Liver (tissue), 9 donors: ENCODE results near the gene GRIA1. TPM values are rescaled to one million over a fixed set of nuclear protein-coding genes. Genes with fewer than 3 reads are reported as not detected.

ENCODE experiments used
- DNase-seq: peaks from one replicate; pipeline ENCODE4 v3.0.0-alpha.2; 2017; ENCODE audit warnings: low spot score
- H3K27ac ChIP-seq, 2 donors: one replicate each; pipeline ENCODE4 v1.7.0; 2013; ENCODE audit warnings: inconsistent platforms in 2 of 2, low read length in 2 of 2, control low read depth in 1 of 2, low read depth in 1 of 2, mild to moderate bottlenecking in 1 of 2
- H3K27me3 ChIP-seq, 4 donors: one replicate each; pipeline versions ENCODE4 v1.6.1 to v1.7.0; 2013; ENCODE audit warnings: low read length in 3 of 4, inconsistent platforms in 1 of 4, mild to moderate bottlenecking in 1 of 4, moderate library complexity in 1 of 4; ENCODE audit not compliant: control insufficient read depth in 4 of 4, insufficient read depth in 4 of 4
- H3K36me3 ChIP-seq, 4 donors: one replicate each; pipeline versions ENCODE4 v1.6.1 to v1.7.0; 2013; ENCODE audit warnings: low read length in 3 of 4, mild to moderate bottlenecking in 3 of 4, low read depth in 1 of 4, moderate library complexity in 1 of 4; ENCODE audit not compliant: control insufficient read depth in 4 of 4, insufficient read depth in 3 of 4
- H3K4me1 ChIP-seq, 4 donors: one replicate each; pipeline versions ENCODE4 v1.6.1 to v1.7.0; 2013; ENCODE audit warnings: low read length in 3 of 4, mild to moderate bottlenecking in 3 of 4, moderate library complexity in 1 of 4; ENCODE audit not compliant: control insufficient read depth in 4 of 4, insufficient read depth in 4 of 4
- H3K4me3 ChIP-seq, 3 donors: one replicate each; pipeline versions ENCODE4 v1.6.1 to v1.7.0; 2013; ENCODE audit warnings: low read length in 3 of 3, control low read depth in 1 of 3, low read depth in 1 of 3, mild to moderate bottlenecking in 1 of 3
- H3K9ac ChIP-seq, 2 donors: one replicate each; pipeline ENCODE4 v1.7.0; 2013; ENCODE audit warnings: low read length in 2 of 2, mild to moderate bottlenecking in 2 of 2, moderate library complexity in 2 of 2, control low read depth in 1 of 2, low read depth in 1 of 2
- H3K9me3 ChIP-seq, 4 donors: one replicate each; pipeline versions ENCODE4 v1.6.1 to v1.7.0; 2013; ENCODE audit warnings: low read length in 3 of 4; ENCODE audit not compliant: control insufficient read depth in 4 of 4
- EGR1 ChIP-seq, 2 donors: IDR thresholded peaks; 2 replicates each; pipeline ENCODE4 v1.6.1; 2016 to 2018; ENCODE audit warnings: antibody characterized with exemption in 2 of 2, low read depth in 2 of 2
- FOXA1 ChIP-seq: IDR thresholded peaks from 2 replicates; pipeline ENCODE4 v1.6.1; 2016; ENCODE audit warnings: antibody characterized with exemption
- FOXA2 ChIP-seq: IDR thresholded peaks from 2 replicates; pipeline ENCODE4 v1.6.1; 2016; ENCODE audit warnings: antibody characterized with exemption
- GABPA ChIP-seq, 2 donors: IDR thresholded peaks in 1 of 2; conservative IDR thresholded peaks in 1 of 2; 2 replicates each; pipeline ENCODE4 v1.6.1; 2016; ENCODE audit warnings: antibody characterized with exemption in 2 of 2, mild to moderate bottlenecking in 1 of 2, moderate library complexity in 1 of 2
- HNF4A ChIP-seq, 2 donors: conservative IDR thresholded peaks; 2 replicates each; pipeline ENCODE4 v1.6.1; 2016; ENCODE audit warnings: antibody characterized with exemption in 2 of 2, mild to moderate bottlenecking in 2 of 2
- HNF4G ChIP-seq: IDR thresholded peaks from 2 replicates; pipeline ENCODE4 v1.6.1; 2016; ENCODE audit warnings: antibody characterized with exemption
- JUND ChIP-seq, 2 donors: IDR thresholded peaks; 2 replicates each; pipeline ENCODE4 v1.6.1; 2016; ENCODE audit warnings: antibody characterized with exemption in 2 of 2
- NR2F2 ChIP-seq: IDR thresholded peaks from 2 replicates; pipeline ENCODE4 v1.6.1; 2016; ENCODE audit warnings: antibody characterized with exemption
- RAD21 ChIP-seq, 2 donors: IDR thresholded peaks; 2 replicates each; pipeline ENCODE4 v1.6.1; 2016; ENCODE audit warnings: antibody characterized with exemption in 2 of 2, mild to moderate bottlenecking in 2 of 2
- RXRA ChIP-seq, 2 donors: IDR thresholded peaks; 2 replicates each; pipeline ENCODE4 v1.6.1; 2017 to 2018; ENCODE audit warnings: antibody characterized with exemption in 2 of 2, mild to moderate bottlenecking in 1 of 2
- SP1 ChIP-seq: IDR thresholded peaks from 2 replicates; pipeline ENCODE4 v1.6.1; 2018; ENCODE audit warnings: antibody characterized with exemption, mild to moderate bottlenecking
- TAF1 ChIP-seq: conservative IDR thresholded peaks from 2 replicates; pipeline ENCODE4 v1.6.1; 2016; ENCODE audit warnings: antibody characterized with exemption, mild to moderate bottlenecking
- YY1 ChIP-seq: IDR thresholded peaks from 2 replicates; pipeline ENCODE4 v1.6.1; 2016; ENCODE audit warnings: antibody characterized with exemption, mild to moderate bottlenecking
- WGBS: extraction: QIAGEN DNeasy Blood & Tissue Kit; methylation state at CpG from one replicate; pipeline ENCODE4 v1.1.7; 2013; 5-methylcytosine and 5-hydroxymethylcytosine counted together
- polyA plus RNA-seq, 2 donors: library from polyadenylated mRNA; stranded (reverse) in 1 of 2; unstranded in 1 of 2; fragments of 200-250 nt in 1 of 2; fragments of >200 nt in 1 of 2; fragmentation: Nextera tagmentation in 1 of 2; extraction: Ambion mirVana in 1 of 2; gene quantifications; one replicate each; pipeline versions ENCODE4 v1.2.1 to v1.2.3, GENCODE V29; 2013 to 2015
- total RNA-seq, 2 donors: library from RNA; depleted of rRNA; stranded (reverse); fragments of >200 nt; gene quantifications; one replicate each; pipeline ENCODE4 v1.2.3, GENCODE V29; 2014
- TF ChIP-seq, protein P1 (sequence below): IDR thresholded peaks from 2 replicates; pipeline ENCODE4 v1.6.1; 2016; ENCODE audit warnings: antibody characterized with exemption
- TF ChIP-seq, protein P2 (sequence below): IDR thresholded peaks from 2 replicates; pipeline ENCODE4 v1.6.1; 2016; ENCODE audit warnings: antibody characterized with exemption
- TF ChIP-seq, protein P3 (sequence below): IDR thresholded peaks from 2 replicates; pipeline ENCODE4 v1.6.1; 2016; ENCODE audit warnings: antibody characterized with exemption, mild to moderate bottlenecking
- TF ChIP-seq, protein P4 (sequence below): IDR thresholded peaks from 2 replicates; pipeline ENCODE4 v1.6.1; 2016; ENCODE audit warnings: antibody characterized with exemption
- TF ChIP-seq, protein P5 (sequence below): fragments of 150-350 bp; IDR thresholded peaks from 2 replicates; pipeline ENCODE4 v1.5.1; 2017; ENCODE audit warnings: improper control_type of control experiment, low read depth, low read length; ENCODE audit not compliant: missing input control
- donor health status: healthy.
- donor health status: healthy.
- donor health status: healthy.
- donor health status: healthy.
- donor health status: healthy.

The GRIA1 gene
- total and polyA plus RNA-seq, 4 donors = 0.08 TPM; not detected in 3

DNA sequence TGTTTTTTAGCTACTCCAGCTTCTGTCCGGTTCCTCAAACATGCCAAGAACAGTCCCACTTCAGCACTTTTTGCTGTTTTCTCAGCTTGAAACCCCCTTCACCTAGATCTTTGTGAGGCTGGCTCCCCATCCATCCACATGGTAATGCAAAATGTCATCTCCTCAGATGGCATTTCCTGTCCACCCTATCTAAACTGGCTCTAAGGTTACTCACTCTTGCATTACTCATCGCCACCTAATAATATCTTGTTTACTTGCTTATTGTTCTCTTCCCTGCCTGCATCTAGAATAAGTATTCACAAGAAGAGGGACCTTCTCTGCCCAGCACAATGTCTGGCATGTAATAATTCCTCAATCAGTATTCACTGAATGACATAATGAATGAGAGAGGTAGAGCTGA, 328.2 kb downstream of the GRIA1 start:
- Histone ChIP-seq H3K4me1 (no peaks in the 10 kb centered on the region), H3K4me3 (no peak overlapping the region), H3K9ac (no peak overlapping the region), H3K27me3 (no peaks in the 10 kb centered on the region), H3K27ac (no peak overlapping the region), H3K36me3 (no peaks in the 10 kb centered on the region), H3K9me3 (no peaks in the 10 kb centered on the region)
- no peak for DNase-seq
- TF ChIP-seq, protein P1, sequence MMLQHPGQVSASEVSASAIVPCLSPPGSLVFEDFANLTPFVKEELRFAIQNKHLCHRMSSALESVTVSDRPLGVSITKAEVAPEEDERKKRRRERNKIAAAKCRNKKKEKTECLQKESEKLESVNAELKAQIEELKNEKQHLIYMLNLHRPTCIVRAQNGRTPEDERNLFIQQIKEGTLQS = no peak
- TF ChIP-seq, protein P2, sequence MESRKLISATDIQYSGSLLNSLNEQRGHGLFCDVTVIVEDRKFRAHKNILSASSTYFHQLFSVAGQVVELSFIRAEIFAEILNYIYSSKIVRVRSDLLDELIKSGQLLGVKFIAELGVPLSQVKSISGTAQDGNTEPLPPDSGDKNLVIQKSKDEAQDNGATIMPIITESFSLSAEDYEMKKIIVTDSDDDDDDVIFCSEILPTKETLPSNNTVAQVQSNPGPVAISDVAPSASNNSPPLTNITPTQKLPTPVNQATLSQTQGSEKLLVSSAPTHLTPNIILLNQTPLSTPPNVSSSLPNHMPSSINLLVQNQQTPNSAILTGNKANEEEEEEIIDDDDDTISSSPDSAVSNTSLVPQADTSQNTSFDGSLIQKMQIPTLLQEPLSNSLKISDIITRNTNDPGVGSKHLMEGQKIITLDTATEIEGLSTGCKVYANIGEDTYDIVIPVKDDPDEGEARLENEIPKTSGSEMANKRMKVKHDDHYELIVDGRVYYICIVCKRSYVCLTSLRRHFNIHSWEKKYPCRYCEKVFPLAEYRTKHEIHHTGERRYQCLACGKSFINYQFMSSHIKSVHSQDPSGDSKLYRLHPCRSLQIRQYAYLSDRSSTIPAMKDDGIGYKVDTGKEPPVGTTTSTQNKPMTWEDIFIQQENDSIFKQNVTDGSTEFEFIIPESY = no peak
- TF ChIP-seq YY1 (no peak), GABPA (IDR thresholded peaks at IDR 0.05 in 1 of 2, conservative IDR thresholded peaks at IDR 0.05 in 1 of 2) (no peak), TAF1 (no peak), RAD21 (IDR thresholded peaks at IDR 0.05) (no peak), EGR1 (IDR thresholded peaks at IDR 0.05; ENCODE audit: low read depth in 2 of 2) (no peak), NR2F2 (no peak), FOXA1 (no peak), HNF4G (no peak), SP1 (no peak), HNF4A (conservative IDR thresholded peaks at IDR 0.05) (no peak), RXRA (IDR thresholded peaks at IDR 0.05) (no peak), JUND (IDR thresholded peaks at IDR 0.05) (no peak), FOXA2 (no peak)
- TF ChIP-seq, protein P3, sequence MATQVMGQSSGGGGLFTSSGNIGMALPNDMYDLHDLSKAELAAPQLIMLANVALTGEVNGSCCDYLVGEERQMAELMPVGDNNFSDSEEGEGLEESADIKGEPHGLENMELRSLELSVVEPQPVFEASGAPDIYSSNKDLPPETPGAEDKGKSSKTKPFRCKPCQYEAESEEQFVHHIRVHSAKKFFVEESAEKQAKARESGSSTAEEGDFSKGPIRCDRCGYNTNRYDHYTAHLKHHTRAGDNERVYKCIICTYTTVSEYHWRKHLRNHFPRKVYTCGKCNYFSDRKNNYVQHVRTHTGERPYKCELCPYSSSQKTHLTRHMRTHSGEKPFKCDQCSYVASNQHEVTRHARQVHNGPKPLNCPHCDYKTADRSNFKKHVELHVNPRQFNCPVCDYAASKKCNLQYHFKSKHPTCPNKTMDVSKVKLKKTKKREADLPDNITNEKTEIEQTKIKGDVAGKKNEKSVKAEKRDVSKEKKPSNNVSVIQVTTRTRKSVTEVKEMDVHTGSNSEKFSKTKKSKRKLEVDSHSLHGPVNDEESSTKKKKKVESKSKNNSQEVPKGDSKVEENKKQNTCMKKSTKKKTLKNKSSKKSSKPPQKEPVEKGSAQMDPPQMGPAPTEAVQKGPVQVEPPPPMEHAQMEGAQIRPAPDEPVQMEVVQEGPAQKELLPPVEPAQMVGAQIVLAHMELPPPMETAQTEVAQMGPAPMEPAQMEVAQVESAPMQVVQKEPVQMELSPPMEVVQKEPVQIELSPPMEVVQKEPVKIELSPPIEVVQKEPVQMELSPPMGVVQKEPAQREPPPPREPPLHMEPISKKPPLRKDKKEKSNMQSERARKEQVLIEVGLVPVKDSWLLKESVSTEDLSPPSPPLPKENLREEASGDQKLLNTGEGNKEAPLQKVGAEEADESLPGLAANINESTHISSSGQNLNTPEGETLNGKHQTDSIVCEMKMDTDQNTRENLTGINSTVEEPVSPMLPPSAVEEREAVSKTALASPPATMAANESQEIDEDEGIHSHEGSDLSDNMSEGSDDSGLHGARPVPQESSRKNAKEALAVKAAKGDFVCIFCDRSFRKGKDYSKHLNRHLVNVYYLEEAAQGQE = no peak
- TF ChIP-seq, protein P4, sequence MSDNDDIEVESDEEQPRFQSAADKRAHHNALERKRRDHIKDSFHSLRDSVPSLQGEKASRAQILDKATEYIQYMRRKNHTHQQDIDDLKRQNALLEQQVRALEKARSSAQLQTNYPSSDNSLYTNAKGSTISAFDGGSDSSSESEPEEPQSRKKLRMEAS = no peak
- TF ChIP-seq, protein P5, sequence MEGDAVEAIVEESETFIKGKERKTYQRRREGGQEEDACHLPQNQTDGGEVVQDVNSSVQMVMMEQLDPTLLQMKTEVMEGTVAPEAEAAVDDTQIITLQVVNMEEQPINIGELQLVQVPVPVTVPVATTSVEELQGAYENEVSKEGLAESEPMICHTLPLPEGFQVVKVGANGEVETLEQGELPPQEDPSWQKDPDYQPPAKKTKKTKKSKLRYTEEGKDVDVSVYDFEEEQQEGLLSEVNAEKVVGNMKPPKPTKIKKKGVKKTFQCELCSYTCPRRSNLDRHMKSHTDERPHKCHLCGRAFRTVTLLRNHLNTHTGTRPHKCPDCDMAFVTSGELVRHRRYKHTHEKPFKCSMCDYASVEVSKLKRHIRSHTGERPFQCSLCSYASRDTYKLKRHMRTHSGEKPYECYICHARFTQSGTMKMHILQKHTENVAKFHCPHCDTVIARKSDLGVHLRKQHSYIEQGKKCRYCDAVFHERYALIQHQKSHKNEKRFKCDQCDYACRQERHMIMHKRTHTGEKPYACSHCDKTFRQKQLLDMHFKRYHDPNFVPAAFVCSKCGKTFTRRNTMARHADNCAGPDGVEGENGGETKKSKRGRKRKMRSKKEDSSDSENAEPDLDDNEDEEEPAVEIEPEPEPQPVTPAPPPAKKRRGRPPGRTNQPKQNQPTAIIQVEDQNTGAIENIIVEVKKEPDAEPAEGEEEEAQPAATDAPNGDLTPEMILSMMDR = no peak
- 89% methylated on average over 2 of the region's 2 CpGs for WGBS
